ENCODE data around the gene KRT13.

KRT13 gene

DNA sequence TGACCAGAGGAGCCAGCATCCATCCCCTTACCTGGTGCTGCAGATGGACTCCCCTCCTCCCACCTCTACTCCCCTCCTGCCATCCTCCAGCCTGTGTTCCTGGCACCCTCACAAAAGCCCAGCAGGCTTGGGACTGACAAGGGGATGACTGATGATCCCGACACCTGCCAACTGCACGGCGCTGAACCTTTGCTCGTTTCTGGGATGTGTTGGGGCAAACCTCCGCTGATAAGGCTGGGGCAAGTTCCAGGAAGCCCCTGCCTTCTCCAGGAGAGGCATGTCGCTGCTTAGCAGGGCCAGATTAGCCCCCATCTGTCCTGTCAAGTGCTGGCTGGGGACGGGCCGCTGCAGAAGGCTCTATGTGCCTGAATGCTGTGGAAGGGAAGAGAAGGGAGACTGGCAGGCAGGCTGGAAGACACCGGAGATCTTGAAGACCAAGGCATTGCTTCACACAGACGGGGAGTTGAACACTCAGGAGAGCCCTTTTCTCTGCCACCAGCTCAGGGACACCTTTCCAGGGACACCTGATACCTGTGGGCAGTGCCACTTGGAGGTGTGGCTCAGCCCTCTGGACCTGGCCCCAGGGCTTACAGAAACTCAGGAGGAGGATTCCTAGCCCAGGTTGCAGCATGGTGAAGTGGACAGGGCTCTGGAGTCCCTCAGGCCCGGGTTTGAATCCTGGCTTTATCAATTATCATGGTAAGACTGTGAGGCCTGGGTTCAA, 14.3 kb upstream of the KRT13 start:
- no peak for DNase-seq (ENCODE audit: low spot score)

DNA sequence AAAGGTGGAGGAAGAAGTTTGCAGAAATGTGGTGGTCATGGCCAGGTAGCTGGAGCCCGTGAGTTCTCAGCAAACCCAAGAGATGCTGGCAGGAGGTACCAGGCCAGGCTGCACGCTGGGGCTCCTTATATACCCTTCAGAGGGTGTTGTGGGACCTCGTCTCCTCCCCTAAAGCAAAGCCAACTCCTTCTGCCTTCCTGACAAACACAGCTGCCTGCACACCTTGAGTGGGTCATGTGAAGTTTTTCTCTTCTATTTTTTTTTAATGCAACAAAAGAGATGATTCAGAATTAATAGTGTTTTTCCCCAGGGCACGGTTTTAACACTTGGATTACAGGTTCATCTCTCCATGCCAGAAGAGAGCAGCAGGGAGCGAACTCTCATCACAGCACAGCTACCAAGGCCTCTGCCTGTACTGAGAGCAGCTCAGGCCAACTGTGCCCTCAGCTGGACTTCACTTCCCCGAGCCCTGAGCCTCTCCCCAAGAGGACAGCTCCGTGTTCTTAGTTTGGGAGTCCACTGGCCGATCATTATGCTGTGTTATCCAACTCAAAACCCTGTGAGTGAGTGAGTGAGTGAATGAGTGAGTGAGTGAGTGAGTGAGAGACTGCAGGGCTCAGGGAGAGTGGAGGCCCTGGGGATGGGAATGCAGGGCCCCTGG, 13.5 kb upstream of the KRT13 start, which contains the start of gene KRT15:
Gene KRT15 (minus strand): TSS at position 102 of the 661 bp plus-strand sequence. CDS start 63 bp downstream, at position 39.
- no peak for DNase-seq (ENCODE audit: low spot score)

DNA sequence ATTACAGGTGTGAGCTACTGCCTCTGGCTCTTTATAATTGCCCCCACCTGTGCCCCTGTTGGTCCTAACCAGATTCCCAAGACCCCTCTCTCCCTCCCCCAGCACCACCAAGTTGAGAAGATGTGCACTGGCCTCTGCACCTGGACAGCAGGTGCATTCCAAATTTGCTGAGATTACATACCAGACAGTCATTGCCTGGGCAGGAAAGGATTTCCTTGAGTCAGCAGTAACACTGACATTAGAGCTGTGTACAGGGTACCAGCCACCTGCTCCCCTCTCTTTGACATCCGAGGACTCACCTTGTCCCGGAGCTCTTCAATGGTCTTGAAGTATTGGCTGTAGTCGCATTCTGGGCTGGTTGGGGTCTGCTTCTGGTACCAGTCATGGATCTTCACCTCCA, 12.6 kb upstream of the KRT13 start:
- DNase-seq (ENCODE audit: low spot score) = no peak

DNA sequence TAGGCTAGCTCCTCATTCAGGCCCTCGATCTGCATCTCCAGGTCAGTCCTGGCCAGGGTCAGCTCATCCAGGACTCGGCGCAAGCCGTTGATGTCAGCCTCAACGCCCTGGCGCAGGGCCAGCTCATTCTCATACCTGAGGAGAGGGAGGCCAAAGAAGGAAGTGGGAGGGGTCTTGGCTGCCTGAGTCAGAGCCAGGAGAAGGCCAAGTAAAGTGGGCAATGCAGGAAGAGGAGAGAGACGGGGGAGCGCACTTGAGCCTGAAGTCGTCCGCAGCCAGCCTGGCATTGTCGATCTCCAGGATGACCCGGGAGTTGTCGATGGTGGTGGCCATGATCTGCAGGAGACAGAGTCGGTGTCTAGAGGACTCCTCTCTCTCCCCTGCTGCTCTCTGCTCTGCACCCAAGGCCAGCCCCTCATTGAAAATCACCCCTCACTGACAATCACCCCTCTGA, 11.4 kb upstream of the KRT13 start:
- no peak for DNase-seq (ENCODE audit: low spot score)

DNA sequence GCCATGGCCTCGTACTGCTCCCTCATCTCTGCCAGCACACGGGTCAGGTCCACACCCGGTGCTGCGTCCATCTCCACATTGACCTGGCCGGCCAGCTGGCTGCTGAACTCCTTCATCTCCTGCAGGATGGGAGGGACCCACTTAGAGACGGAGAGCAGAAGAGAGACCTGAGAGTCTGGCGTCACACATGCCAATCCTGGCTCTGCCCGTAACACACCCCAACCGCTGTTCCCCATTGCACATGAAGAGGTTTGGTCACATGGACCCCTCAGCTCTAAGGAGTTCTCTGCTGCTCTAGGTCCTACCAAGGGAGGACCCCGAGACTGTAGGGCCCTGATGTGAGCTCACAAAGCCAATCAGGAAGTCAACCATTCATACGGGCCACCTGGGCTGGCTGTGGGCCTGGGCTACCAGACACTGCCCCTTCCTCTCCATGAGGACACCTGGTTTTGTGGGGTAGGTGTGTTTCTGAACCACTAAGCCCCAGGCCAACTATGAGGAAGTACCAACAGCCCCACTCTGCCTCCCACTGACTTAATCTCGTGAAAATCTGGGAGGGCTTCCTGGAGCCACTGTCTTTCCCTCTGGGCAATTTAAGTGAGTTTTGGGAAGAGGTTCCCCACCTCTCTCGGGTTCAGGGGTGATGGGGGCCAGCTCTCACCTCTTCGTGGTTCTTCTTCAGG, 10.9 kb upstream of the KRT13 start:
- DNase-seq (ENCODE audit: low spot score) = no peak

DNA sequence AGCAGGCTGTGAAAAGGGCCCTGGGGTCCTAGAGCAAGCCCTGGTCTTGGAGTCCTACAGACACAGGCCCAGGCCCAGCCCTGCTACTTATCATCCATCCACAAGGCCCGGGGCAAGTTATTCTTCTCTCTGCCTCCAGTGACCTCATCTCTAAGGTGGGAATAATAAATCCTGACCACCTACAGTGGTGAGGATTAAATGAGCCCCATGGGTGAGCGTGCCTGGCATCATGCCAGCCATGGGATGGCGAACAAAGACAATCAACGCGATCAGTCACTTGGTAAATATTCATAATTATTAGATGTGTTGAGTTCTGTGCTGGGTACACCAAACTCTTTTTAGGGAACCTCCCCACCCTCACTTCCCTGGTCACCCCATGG, 7.7 kb upstream of the KRT13 start:
- no peak for DNase-seq (ENCODE audit: low spot score)

DNA sequence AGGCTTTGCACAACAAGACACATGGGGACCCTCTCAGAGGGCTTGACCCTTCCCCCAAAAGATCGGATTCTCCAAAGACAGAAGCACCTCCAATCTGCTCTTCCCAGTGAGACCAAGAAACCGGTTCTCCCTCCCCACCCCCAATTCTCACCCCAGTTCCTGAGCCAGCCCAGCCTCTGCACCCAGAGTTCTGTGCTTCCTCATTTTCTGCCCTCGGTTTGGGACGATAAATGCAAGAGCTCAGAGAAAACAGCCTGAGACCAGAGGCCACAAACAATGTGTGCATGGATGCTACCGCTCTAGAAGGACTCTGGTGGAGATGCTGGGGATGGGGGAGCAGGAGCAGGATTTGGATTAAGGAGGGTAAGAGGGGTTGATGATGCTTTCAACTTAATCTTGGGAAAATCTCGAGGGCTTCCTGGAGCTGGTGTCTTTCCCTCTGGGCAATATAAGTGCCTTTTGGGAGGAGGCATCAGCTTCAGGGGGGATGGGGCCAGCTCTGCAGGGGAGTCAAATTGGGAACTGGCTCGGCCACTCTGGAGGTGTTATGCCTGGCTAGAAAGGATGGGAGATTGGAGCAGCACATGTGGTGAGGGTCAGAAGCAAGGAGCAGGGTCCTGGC, 7.2 kb upstream of the KRT13 start:
- DNase-seq (ENCODE audit: low spot score) = no peak

DNA sequence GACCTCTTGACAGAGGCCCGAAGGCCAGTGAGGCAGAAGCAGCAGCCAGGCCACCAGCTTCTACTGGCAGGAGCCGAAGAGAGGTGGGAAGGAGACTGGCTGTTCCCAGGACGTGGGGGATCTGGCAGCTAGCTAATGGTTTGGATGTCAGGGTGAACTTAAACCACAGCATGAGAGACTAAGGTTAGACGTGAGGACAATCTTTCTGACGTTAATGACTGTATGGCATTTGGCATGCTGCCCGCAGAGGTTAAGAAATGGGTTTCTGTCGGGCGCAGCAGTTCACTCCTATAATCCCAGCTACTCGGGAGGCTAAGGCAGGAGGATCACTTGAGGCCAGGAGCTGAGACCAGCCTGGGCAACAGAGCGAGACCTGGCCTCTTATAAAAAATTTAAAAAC, 6.3 kb upstream of the KRT13 start:
- DNase-seq (ENCODE audit: low spot score) = no peak

DNA sequence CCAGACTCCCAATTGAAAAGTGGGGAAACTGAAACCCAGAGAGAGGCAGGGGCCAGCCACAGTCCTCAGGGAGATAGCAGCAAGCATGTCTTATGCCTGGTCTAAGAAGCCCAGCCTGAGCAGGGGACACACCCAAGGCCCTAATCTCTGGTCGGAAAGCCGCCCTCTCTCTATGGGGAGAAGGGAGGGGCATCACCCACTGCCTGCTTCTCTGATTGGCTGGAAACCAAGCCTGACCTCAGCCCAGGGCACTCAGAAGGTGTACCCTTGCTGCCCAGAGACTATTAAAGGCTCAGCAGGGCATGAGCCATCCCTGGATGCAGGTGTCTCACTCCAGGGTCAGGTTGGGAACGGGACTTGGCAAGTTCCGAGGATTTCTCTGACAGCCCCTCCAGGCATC, 5.7 kb upstream of the KRT13 start:
- DNase-seq (ENCODE audit: low spot score) = no peak

DNA sequence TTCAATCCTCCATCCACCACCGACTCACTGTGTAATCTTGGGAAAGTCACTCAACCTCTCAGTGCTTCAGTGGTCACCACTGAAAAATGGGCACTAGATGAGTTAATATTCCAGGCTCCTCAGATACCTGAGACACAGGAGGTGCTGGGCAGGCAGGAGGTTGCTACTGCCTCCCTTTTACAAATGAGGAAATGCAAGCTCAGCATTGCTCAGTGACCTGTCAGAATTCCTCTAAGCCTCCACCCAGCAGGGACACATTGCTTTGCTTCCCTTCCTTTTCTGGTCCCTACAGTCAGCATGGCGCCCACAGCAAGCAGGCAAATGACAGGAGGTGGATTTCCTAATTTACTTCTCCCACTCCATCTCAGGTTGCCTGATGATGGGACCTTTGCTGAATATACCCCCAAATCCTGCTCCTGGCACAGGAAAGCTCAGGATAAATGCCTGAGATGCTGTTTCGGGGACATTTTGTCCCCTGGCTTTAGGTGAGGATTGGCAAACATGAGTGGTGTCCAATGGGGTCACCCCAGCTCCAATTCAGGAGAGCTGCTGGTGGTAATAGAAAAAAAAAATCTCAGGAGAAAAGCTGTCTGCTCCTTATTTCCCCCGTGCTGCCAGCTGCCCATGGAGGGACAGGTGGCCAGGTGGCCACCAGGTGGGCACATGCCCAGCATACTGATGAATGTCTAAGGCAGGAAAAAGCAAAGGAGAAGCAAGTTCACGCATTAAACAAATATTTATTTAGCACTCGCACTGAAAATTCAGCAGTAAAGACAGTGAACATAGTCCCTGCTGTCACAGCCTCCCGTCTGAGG, 5.0 kb upstream of the KRT13 start:
- no peak for DNase-seq (ENCODE audit: low spot score)

DNA sequence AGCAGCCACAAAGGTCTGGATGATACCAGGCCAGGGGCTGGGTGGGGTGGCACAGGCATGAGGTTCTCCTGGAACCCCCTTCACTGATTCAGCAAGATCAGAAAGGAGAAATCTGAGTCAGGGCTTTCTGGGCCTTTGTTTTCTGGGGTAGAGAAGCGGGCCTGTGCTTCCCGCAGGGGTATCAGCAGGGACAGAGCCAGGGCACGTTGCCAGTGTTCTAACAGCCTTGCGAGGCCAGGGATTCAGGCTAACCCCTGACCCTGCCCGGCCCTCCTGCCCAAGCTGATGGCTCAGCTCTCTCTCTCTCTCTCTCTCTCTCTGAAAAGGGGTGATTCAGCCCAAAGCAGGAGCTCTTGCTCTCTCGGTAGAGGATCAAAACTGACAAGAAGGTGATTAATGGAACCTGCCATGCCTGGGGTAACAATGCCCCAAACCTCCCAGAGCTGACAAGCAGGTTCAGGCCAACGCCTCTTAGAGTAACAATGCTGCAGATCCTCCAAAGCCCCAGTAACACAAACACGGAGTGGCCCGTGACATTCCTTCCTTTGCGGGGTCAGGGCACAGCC, 2.0 kb upstream of the KRT13 start:
- DNase-seq (ENCODE audit: low spot score) = no peak

DNA sequence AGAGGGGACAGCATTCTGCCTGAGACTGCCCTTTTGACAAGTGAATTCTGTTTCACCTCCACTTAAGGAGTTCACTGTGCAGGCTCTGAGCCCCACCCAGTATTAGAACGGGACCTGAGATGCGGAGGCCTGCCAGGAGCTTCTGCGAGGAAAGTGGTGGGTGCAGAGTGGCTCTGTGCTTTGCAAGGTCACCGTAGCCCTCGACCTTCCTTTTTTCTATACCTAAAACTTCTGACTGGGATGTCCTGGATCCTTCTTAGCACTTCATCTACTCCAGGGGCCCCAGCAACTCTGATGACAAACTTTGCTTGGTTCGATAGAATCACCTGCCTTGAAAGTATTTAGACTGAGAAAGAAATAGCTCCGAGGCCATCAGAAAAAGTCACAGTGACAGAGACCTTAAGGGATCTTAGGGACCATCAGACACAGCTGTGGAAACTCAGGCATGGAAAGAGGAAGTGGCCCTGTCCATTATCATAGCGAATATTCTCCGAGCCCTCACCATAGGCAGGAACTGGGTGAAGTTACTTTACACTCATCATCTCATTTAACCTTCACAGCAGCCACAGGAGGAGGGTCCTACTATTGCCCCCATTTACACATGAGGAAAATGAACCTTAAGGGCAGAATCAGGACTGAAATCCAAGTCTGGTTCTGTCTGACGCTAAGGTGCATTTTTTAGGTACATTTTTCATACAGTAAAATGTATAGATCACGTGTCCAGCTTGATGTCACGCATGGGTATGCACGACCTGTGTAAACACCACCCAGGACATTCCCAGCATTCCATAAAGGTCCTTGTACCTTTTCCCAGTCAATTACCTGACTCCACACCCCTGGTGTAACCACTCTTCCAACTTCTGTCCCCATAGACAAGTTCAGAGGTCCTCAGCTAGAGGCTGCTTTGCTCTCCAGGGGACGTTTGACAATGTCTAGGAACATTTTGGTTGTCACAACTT, 676 bp upstream of the KRT13 start:
- DNase-seq (ENCODE audit: low spot score) = no peak

DNA sequence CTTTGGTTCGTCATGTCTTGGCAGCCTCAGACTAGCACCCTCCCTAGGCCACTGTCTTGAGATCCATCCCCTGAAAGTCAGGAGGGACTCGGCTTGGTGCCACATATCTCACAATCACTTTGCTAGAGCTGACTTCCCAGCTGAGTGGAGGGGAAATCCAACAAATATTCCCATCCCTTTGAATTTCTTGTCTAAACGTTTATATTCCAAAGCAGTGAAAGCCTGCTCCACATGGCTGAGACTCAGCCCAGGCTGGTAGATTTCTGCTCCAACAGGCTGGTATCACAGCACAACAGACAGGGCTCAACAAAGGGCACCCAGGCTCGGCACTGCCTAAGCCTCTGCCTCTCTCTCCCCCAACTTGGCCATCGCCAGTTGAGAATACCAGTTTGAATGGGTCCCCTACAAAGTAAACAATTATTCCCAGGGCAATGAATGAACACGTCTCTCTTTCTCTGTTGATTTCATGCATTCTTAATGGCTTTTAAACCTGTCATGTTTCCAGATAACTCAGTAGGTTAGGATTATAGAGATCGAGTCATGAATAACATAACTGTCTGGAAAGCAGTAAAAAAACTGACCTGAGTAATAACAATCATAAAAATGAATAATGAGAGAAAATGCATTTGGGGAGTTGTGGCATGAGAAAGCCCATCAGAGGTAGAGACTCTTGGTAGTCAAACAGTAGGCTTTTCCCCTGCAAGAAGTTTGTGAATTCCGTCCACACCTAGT, 1.0 kb downstream of the KRT13 start:
- no peak for DNase-seq (ENCODE audit: low spot score)

DNA sequence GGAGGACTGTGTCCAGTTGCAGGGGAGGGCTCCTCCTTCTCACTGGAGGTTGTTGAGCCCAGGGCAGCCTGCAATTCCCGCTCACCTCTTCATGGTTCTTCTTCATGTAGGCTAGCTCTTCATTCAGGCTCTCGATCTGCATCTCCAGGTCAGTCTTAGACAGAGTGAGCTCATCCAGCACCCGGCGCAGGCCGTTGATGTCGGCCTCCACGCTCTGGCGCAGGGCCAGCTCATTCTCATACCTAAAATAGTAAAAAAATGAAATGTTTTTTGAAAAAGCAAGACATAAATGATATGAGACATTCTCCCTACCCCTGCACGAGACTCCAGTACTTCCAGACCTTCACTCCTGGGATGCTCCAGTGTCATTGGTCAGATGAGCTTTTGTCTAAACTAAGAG, 2.2 kb downstream of the KRT13 start:
- no peak for DNase-seq (ENCODE audit: low spot score)

DNA sequence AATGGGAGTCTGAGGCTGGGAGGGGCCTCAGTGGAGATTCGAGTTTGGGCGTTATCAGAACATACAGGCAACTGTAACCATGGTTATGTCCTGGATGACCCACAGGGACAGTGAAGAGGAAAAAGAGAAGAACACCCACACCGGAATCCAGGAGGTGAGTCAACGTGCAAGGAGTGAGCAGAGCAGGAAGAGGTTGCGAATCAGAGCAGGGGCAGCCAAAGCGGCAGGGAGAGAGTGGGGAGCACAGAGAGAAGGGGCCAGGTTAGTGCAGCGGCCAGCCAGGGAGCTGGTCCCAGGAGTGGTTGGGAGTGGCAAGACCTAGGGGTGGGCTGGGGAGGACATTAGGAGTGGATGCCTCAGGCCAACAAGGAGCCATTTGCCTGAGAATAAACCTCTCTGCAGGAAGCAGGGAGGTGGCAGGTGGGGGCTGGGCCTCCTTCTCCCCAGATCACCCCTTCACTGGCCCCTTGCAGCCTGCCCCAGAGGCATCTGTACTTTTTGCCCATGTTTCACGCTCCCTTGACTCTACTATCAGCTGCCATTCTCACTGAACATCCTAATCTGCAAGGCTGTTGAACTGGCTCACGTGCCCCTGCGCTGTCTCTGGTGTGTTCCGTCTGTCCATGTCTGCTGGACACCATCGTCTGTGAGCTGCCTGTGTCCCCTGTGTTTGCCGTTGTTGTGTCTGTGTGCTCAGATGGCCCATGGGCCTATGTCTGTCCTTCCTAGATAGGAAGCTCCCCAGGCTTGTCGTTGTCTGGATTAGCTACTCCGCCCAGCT, 5.1 kb downstream of the KRT13 start:
- no peak for DNase-seq (ENCODE audit: low spot score)

DNA sequence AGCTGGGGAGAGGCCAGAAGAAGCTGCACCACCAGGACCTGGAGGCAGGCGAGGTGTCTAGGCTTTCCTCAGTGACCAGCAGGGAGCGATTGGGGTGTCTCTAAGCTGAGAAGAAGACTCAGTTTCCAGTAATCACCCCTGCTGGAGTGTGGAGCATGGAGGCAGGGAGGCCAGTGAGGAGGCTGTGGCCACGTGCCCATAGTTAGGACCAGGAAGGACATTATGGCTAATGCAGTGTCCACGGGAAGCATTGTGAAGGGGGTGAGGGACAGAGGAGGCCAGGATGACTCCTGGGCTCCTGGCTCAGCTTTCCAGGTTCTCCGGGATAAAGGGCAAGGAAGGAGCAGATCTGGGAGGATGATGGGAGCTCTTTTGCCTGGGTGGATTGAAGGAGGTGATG, 5.7 kb downstream of the KRT13 start:
- DNase-seq (ENCODE audit: low spot score) = no peak

DNA sequence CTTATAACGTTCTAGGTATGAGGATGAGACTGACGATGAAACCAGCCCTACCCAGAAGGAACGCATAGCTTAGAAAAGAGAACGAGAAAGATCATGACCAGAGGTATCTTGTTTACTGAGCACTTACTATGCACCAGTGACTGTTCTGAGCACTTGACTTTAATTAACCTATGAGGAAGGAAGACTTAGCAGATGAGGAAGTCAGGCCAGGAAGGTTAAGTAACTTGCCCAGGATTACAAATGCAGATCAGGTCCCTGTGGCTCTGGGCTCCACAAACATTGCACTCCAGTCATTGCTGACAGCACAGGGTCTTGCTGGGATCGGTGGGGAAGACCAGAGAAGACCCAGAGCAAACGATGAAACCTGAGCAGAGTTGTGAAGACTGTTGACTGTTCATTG, 7.1 kb downstream of the KRT13 start:
- DNase-seq (ENCODE audit: low spot score) = no peak

DNA sequence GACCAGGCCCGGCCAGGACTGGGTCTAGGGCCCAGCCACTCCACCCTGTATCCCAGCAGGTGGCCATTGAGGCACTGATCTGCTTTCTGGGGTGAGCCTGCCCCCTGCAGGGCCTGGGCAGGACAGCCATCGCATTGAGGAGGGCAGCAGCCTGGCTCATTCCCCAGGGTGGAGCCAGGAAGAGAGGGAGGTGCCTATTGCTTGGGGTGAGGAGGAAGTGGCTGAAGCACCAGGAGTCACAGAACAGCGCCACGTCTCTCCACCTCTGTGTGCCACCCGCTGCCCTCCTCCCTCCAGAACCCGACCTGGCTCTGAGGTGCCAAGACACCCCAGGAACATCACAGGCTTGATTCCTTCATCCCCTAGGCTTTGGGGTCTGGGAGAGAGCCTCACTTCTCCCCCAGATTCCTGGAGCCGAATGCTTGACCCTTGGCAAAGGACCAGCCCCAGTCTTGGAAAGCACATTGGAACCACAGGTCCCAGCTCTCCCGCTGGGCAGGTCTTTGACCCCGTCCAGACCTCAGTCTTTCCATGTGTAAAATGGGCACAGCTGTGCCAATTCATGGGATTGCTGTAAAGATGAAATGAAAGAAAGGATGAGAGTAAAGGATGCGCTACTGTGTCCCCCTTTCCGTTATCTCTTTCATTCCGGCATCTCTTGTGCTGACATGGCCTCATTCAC, 8.5 kb downstream of the KRT13 start:
- DNase-seq (ENCODE audit: low spot score) = peak; percentile 73

Data from HuH-7 (cell line).